Fibroblast of mammary gland (primary cell): ENCODE results near the gene FAM181A.

Experiments used
- DNase-seq: peaks from one replicate; pipeline ENCODE4 v3.0.0-alpha.2; 2010; ENCODE audit warnings: low read depth
- H3K4me3 ChIP-seq: 2 replicates; pipeline ENCODE4 v1.5.1; 2011; ENCODE audit warnings: low read depth, mild to moderate bottlenecking, low read length, moderate library complexity; ENCODE audit not compliant: control insufficient read depth
- TF ChIP-seq, protein P1 (sequence below): conservative IDR thresholded peaks from 2 replicates; pipeline ENCODE4 v1.5.1; 2011; ENCODE audit warnings: low read depth, low read length, inconsistent platforms; ENCODE audit not compliant: control insufficient read depth, insufficient read depth

The FAM181A gene

GRCh38 chr14:93929048-93929535 is 1.9 kb downstream of the FAM181A start:
- TF ChIP-seq, protein P1, sequence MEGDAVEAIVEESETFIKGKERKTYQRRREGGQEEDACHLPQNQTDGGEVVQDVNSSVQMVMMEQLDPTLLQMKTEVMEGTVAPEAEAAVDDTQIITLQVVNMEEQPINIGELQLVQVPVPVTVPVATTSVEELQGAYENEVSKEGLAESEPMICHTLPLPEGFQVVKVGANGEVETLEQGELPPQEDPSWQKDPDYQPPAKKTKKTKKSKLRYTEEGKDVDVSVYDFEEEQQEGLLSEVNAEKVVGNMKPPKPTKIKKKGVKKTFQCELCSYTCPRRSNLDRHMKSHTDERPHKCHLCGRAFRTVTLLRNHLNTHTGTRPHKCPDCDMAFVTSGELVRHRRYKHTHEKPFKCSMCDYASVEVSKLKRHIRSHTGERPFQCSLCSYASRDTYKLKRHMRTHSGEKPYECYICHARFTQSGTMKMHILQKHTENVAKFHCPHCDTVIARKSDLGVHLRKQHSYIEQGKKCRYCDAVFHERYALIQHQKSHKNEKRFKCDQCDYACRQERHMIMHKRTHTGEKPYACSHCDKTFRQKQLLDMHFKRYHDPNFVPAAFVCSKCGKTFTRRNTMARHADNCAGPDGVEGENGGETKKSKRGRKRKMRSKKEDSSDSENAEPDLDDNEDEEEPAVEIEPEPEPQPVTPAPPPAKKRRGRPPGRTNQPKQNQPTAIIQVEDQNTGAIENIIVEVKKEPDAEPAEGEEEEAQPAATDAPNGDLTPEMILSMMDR: no peak
- H3K4me3 ChIP-seq: no peak overlapping the region
- DNase-seq: no peak

- H3K4me3 ChIP-seq: no peak overlapping the region
- TF ChIP-seq, protein P1: no peak
- DNase-seq: no peak
These were observed 2.5 kb downstream of the FAM181A start for GRCh38 chr14:93929657-93930056.

DNA sequence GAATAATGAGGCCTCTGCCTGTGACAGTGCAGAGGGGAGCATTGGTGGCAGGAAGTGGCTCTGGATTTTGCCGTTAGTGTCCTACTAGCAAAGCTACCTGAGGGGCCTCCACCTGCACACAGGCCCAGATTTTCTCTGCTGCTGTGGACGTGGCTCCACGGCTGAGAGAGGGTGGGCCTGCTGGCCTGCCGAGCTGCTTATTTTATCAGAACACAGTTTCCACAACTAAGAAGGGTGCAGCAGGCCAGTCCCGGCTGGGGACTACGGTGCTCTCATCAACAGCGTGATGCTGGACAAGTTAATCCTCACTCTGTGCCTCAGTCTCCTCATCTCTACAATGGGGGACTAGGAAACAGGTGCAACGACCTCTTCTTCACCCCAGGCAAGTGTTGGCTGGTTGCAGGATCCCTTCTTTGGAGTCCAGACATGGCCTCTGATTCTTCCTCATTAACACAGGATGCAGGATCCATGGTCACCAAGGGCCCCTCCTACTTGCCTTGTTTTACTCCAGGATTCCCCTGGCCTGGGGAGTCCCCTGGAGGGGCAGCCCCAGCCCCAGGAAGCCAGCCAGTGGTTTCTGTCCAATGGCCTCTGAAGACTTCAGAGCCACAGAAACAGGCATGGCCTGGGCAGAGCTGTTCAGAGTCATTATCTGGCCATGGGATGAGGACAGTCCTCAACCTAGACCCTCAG is 3.3 kb downstream of the FAM181A start:
- TF ChIP-seq, protein P1: no peak
- DNase-seq: no peak
- H3K4me3 ChIP-seq: no peak overlapping the region

DNA sequence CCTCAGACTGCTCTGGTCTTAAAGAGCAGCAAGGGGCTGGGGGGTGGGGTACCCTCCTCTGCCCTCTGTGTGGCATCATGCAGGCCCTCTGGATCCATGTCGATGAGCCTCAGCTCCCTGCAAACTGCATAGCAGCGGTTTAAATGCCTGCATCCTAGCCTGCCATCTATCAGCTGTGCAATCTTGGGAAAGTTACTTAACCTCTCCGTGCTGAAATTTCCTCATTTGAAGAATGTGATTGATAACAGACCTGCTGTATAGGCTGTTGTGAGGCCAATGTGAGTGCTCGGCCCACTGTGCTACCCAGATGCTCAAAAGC is 3.8 kb downstream of the FAM181A start:
- H3K4me3 ChIP-seq: no peak overlapping the region
- no peak for DNase-seq
- TF ChIP-seq, protein P1: no peak

DNA sequence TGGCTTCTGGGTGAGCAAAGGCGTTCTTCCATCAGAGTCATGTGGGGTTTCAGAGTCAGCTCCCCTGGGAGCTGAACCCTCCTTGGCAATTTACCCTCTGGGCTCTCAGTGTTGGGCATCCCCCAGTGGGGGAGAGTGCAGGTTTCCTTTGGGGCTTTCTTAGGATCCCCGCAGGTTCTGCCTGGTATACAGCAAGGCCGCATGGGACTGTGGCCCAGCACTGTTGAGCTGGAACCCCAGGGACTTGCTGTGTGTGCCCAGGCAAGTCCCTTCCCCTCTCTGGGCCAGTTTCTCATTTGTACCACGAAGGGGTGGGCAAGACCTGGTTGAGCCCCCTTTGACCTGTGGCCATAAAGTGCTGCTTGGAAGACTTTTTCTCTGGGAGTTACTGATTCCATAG is 5.5 kb downstream of the FAM181A start:
- TF ChIP-seq, protein P1: no peak
- DNase-seq: no peak

DNA sequence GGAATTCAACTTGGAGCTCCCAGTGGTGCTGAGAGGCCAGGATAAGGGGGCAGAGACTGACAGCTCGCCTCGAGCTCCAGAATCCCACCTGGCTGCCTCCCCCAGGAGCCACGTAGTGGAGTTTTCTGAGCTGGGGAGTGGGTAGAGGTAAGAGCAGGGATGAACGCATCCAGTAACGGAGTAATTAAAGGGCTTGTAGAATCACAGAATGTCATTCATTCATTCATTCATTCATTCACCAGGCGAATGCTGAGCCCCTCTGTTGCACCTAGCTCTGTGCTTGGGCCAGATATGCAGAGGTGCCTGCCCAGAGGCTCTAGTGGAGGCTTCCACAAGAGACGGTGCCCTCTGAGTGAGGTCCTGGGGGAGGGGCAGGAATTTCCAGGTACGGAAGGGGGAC is 8.1 kb downstream of the FAM181A start:
- no peak for DNase-seq
- TF ChIP-seq, protein P1: no peak
- H3K4me3 ChIP-seq: no peak overlapping the region

More for the DNA sequence above, 5.5 kb downstream of the FAM181A start:
- H3K4me3 ChIP-seq: no peak overlapping the region
